Liver (tissue), 3 donors: ENCODE results near the gene SP100.

ENCODE experiments used
- CTCF ChIP-seq: fragments of 150-350 bp; IDR thresholded peaks from 2 replicates; pipeline ENCODE4 v1.5.1; 2017; ENCODE audit warnings: improper control_type of control experiment, low read depth, low read length; ENCODE audit not compliant: missing input control
- EGR1 ChIP-seq, 2 donors: IDR thresholded peaks; 2 replicates each; pipeline ENCODE4 v1.6.1; 2016 to 2018; ENCODE audit warnings: antibody characterized with exemption in 2 of 2, low read depth in 2 of 2
- REST ChIP-seq: IDR thresholded peaks from 2 replicates; pipeline ENCODE4 v1.6.1; 2016; ENCODE audit warnings: antibody characterized with exemption, mild to moderate bottlenecking
- YY1 ChIP-seq: IDR thresholded peaks from 2 replicates; pipeline ENCODE4 v1.6.1; 2016; ENCODE audit warnings: antibody characterized with exemption, mild to moderate bottlenecking
- TF ChIP-seq, protein P1 (sequence below): IDR thresholded peaks from 2 replicates; pipeline ENCODE4 v1.6.1; 2016; ENCODE audit warnings: antibody characterized with exemption
- donor health status: healthy.
- donor health status: healthy.

DNA sequence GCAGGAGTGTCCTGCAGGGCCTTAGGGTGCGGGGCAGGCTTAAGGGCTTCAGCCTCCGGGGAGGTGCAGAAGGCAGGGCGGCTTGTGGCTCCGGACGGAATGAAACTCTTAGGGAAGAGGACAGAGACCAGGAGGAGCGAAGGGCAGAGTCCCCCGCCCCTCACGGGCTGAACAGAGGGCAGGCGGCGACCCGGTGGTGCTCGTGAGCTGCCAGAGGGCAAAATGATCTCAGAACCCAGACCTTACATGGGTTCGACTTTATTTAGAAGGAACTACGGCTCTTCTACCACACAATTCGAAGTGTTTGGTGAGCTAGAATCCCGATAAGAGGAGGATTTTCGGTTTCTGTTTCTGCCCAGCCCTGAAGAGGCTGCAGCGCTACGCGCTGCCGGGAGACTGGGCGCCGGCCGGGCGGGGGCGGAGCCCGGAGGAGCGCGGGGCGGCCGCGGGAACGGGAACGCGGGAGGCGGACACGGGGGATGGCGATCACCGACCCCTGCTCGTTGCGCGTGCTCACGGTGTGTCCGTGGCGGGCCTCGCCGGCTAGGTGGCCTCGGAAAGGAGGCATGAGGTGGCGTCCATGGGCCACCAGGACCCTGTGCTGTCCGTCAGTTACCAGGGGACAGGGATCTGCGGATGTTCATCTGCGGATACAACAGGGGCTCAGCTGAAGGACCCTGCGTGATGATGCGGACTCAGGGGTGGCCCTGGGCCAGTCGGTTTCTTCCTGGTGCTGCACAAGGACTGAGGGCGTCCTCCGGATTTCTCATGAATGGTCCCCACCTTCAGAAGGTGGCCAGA is 4.2 kb upstream of the SP100 start:
- TF ChIP-seq CTCF (no peak), REST (peak; percentile 35), EGR1 (IDR thresholded peaks at IDR 0.05; ENCODE audit: low read depth in 2 of 2) (no peak), YY1 (peak; percentile 64)
- TF ChIP-seq, protein P1, sequence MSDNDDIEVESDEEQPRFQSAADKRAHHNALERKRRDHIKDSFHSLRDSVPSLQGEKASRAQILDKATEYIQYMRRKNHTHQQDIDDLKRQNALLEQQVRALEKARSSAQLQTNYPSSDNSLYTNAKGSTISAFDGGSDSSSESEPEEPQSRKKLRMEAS = no peak
